ENCODE results near the gene VIPR1.

The VIPR1 gene

GRCh38 chr3:42500091-42500490 lies 2.4 kb upstream of the VIPR1 start:
- TF ChIP-seq CTCF (IDR thresholded peaks at IDR 0.05) = no peak
- Histone ChIP-seq H3K79me2 (no peaks in the 10 kb centered on the region), H3K4me2 (ENCODE audit: low read length) (no peak overlapping the region), H3K9me3 (ENCODE audit: control insufficient read depth, low read length) (no peaks in the 10 kb centered on the region), H3K9ac (no peak overlapping the region), H3K27ac (no peak overlapping the region), H2AFZ (no peak overlapping the region), H3K36me3 (ENCODE audit: control insufficient read depth, insufficient read depth, low read length) (no peaks in the 10 kb centered on the region), H3K4me1 (peaks cover 2% of the 10 kb centered on the region), H3K4me3 (ENCODE audit: low read depth, low read length) (no peak overlapping the region), H3K27me3 (ENCODE audit: control insufficient read depth, insufficient read depth, low read length) (no peaks in the 10 kb centered on the region)

- peak overlapping the region; percentile 85 for H2AFZ ChIP-seq
- no peak overlapping the region for H3K4me3 ChIP-seq (ENCODE audit: low read depth, low read length)
- peaks cover 2% of the 10 kb centered on the region for H3K4me1 ChIP-seq
- H3K9ac ChIP-seq = no peak overlapping the region
- no peak overlapping the region for H3K4me2 ChIP-seq (ENCODE audit: low read length)
- no peaks in the 10 kb centered on the region for H3K27me3 ChIP-seq (ENCODE audit: control insufficient read depth, insufficient read depth, low read length)
- TF ChIP-seq CTCF (IDR thresholded peaks at IDR 0.05) = no peak
- no peaks in the 10 kb centered on the region for H3K9me3 ChIP-seq (ENCODE audit: control insufficient read depth, low read length)
- no peaks in the 10 kb centered on the region for H3K36me3 ChIP-seq (ENCODE audit: control insufficient read depth, insufficient read depth, low read length)
- H3K27ac ChIP-seq = no peak overlapping the region
- H3K79me2 ChIP-seq = no peaks in the 10 kb centered on the region
These were observed 1.5 kb upstream of the VIPR1 start for GRCh38 chr3:42500909-42501308.

- Histone ChIP-seq H3K9ac (no peak overlapping the region), H3K27me3 (ENCODE audit: control insufficient read depth, insufficient read depth, low read length) (no peaks in the 10 kb centered on the region), H3K27ac (no peak overlapping the region), H3K36me3 (ENCODE audit: control insufficient read depth, insufficient read depth, low read length) (no peaks in the 10 kb centered on the region), H3K4me3 (ENCODE audit: low read depth, low read length) (peak overlapping the region; percentile 67), H3K4me2 (ENCODE audit: low read length) (peak overlapping the region; percentile 95), H2AFZ (peak overlapping the region; percentile 85), H3K4me1 (peaks cover 2% of the 10 kb centered on the region), H3K9me3 (ENCODE audit: control insufficient read depth, low read length) (no peaks in the 10 kb centered on the region), H3K79me2 (no peaks in the 10 kb centered on the region)
- no peak for TF ChIP-seq CTCF (IDR thresholded peaks at IDR 0.05)
These were observed 1.1 kb upstream of the VIPR1 start for GRCh38 chr3:42501321-42501680.

GRCh38 chr3:42501681-42502428 lies 588 bp upstream of the VIPR1 start:
- Histone ChIP-seq H3K4me1 (peaks cover 2% of the 10 kb centered on the region), H3K79me2 (no peaks in the 10 kb centered on the region), H3K27ac (peak overlapping the region; percentile 46), H3K36me3 (ENCODE audit: control insufficient read depth, insufficient read depth, low read length) (no peaks in the 10 kb centered on the region), H2AFZ (peak overlapping the region; percentile 85), H3K4me2 (ENCODE audit: low read length) (peak overlapping the region; percentile 95), H3K4me3 (ENCODE audit: low read depth, low read length) (peak overlapping the region; percentile 67), H3K9ac (no peak overlapping the region), H3K27me3 (ENCODE audit: control insufficient read depth, insufficient read depth, low read length) (no peaks in the 10 kb centered on the region), H3K9me3 (ENCODE audit: control insufficient read depth, low read length) (no peaks in the 10 kb centered on the region)
- peak; percentile 58 for TF ChIP-seq CTCF (IDR thresholded peaks at IDR 0.05)

All from parathyroid adenoma (tissue), 2 donors.